RWPE2 (cell line): ENCODE results near the gene TDRD10.

ENCODE experiments used
- ATAC-seq: fragments of 200-7000 bp; cut with Tn5 transposase; 3 replicates; pipeline ENCODE4 v1.9.1; 2021; ENCODE audit warnings: low read depth
- DNase-seq: peaks from one replicate; pipeline ENCODE4 v3.0.0-alpha.2; 2020; ENCODE audit warnings: low spot score
- H3K27ac ChIP-seq: fragments of 450-650 bp; 2 replicates; pipeline ENCODE4 v1.5.1; 2017; ENCODE audit warnings: mild to moderate bottlenecking; ENCODE audit not compliant: poor library complexity, severe bottlenecking
- H3K27me3 ChIP-seq: fragments of 250-450 bp; sonication (Bioruptor Pico); 2 replicates; pipeline ENCODE4 v1.5.1; 2021; ENCODE audit warnings: mild to moderate bottlenecking, moderate library complexity; ENCODE audit not compliant: insufficient read depth, poor library complexity, severe bottlenecking
- H3K36me3 ChIP-seq: fragments of 250-450 bp; sonication (Bioruptor Pico); 2 replicates; pipeline ENCODE4 v1.5.1; 2020; ENCODE audit warnings: low read depth, mild to moderate bottlenecking, moderate library complexity
- H3K4me1 ChIP-seq: fragments of 250-450 bp; sonication (Bioruptor Pico); 2 replicates; pipeline ENCODE4 v1.5.1; 2021; ENCODE audit warnings: mild to moderate bottlenecking, moderate library complexity; ENCODE audit not compliant: insufficient read depth, poor library complexity, severe bottlenecking
- H3K4me3 ChIP-seq: fragments of 250-450 bp; sonication (Bioruptor Pico); 2 replicates; pipeline ENCODE4 v1.5.1; 2021; ENCODE audit warnings: mild to moderate bottlenecking, moderate library complexity; ENCODE audit not compliant: severe bottlenecking
- H3K9me3 ChIP-seq: fragments of 250-450 bp; sonication (Bioruptor Pico); 2 replicates; pipeline ENCODE4 v1.5.1; 2021; ENCODE audit warnings: mild to moderate bottlenecking, moderate library complexity; ENCODE audit not compliant: severe bottlenecking
- CTCF ChIP-seq: fragments of 450-650 bp; IDR thresholded peaks from one replicate; pipeline ENCODE4 v1.5.1; 2017; ENCODE audit warnings: mild to moderate bottlenecking, moderate library complexity; ENCODE audit not compliant: poor library complexity, severe bottlenecking

The TDRD10 gene

GRCh38 chr1:154492115-154492514, 9.9 kb upstream of the TDRD10 start:
- ATAC-seq (no peak), DNase-seq (no peak)
- H3K4me3 ChIP-seq: no peak overlapping the region
- no peaks in the 10 kb centered on the region for H3K9me3 ChIP-seq
- TF ChIP-seq CTCF: no peak
- peaks cover 20% of the 10 kb centered on the region for H3K27me3 ChIP-seq
- no peaks in the 10 kb centered on the region for H3K36me3 ChIP-seq
- H3K4me1 ChIP-seq: no peaks in the 10 kb centered on the region
- H3K27ac ChIP-seq: no peak overlapping the region

GRCh38 chr1:154493276-154493675, 8.7 kb upstream of the TDRD10 start:
- no peak for TF ChIP-seq CTCF
- Histone ChIP-seq H3K36me3 (no peaks in the 10 kb centered on the region), H3K4me3 (no peak overlapping the region), H3K9me3 (no peaks in the 10 kb centered on the region), H3K27ac (no peak overlapping the region), H3K4me1 (no peaks in the 10 kb centered on the region), H3K27me3 (peaks cover 20% of the 10 kb centered on the region)
- no peak for DNase-seq
- ATAC-seq: no peak

DNA sequence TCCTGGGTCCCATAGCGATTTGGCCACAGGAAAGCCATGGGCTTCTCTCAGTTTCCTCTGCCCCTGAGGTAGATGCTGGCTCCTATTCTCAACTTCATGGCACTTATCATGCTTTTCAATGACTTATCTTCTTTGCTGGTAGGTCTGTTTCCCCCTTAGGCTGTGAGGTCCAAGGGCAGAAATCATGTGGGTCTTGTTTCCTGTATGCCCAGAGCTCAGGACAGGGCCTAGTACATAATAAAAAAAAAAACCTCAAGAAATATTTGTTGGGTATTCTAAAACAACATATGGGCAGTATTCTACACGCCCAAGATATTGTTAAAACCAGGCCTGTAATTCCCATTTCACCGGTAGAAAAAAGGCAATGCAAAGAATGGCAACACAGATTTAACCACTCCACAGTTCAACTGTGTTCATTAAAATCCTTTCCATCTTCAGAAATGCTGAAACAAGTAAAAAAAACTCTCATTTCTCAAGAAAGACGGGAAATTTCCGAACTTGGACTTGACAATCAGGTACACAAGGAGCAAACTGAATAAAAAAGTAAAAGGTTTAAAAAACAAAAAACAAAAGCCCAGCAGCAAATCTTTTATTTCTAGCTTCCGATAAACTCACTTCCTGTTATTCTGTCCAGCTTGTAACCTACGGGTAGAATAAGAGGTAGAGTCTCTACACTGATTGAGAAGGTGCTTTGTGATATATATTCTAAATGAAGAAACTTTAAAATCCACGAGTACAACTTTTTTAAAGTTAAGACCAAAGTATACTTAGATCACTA, 6.3 kb upstream of the TDRD10 start:
- TF ChIP-seq CTCF: no peak
- no peaks in the 10 kb centered on the region for H3K4me1 ChIP-seq
- no peak overlapping the region for H3K4me3 ChIP-seq
- H3K36me3 ChIP-seq: no peaks in the 10 kb centered on the region
- no peak for DNase-seq
- peaks cover 43% of the 10 kb centered on the region for H3K27me3 ChIP-seq
- H3K9me3 ChIP-seq: no peaks in the 10 kb centered on the region
- no peak for ATAC-seq
- no peak overlapping the region for H3K27ac ChIP-seq

DNA sequence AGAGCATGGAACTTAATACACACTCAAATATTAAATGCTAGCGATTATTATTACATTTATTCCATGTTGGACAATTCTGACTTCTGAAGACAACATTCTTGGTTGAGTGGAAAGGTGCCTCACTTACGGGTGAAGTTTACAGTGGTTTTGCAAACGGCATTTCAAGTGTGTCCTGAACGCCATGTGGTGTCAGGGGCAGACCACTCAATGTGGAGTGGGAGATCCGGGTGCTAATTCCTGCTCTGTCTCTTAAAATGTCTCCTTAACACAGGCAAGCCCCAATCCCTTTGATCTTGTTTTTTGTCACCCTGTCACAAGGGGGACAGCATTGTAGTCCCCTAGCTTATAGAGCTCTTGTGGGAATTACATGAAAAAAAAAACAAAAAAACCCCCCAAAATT, 5.6 kb upstream of the TDRD10 start:
- no peak for DNase-seq
- Histone ChIP-seq H3K9me3 (no peaks in the 10 kb centered on the region), H3K27ac (no peak overlapping the region), H3K4me3 (no peak overlapping the region), H3K36me3 (no peaks in the 10 kb centered on the region), H3K4me1 (no peaks in the 10 kb centered on the region), H3K27me3 (peaks cover 44% of the 10 kb centered on the region)
- no peak for TF ChIP-seq CTCF
- ATAC-seq: no peak
